Neural progenitor cell (in vitro differentiated cells): ENCODE measurements around the gene MRM3. TPM values are rescaled to one million over a fixed set of nuclear protein-coding genes. Genes with fewer than 3 reads are reported as not detected.

Experiments used
- DNase-seq: peaks from one replicate; pipeline ENCODE4 v3.0.0-alpha.2; 2016; ENCODE audit warnings: low spot score
- H2AFZ ChIP-seq: fragments of 200-600 bp; sonication (generic); replicated peaks from 2 replicates; pipeline ENCODE4 v1.6.1; 2016; ENCODE audit warnings: antibody characterized with exemption
- H3F3A ChIP-seq: fragments of 200-600 bp; sonication (generic); 2 replicates; pipeline ENCODE4 v1.6.1; 2016; ENCODE audit warnings: antibody characterized with exemption, low read depth
- H3K27ac ChIP-seq: fragments of 200-600 bp; sonication (generic); 2 replicates; pipeline ENCODE4 v1.5.1; 2016; ENCODE audit warnings: mild to moderate bottlenecking
- H3K27me3 ChIP-seq: fragments of 200-600 bp; sonication (generic); 2 replicates; pipeline ENCODE4 v1.6.1; 2016; ENCODE audit warnings: mild to moderate bottlenecking, moderate library complexity
- H3K36me3 ChIP-seq: fragments of 200-600 bp; sonication (generic); 2 replicates; pipeline ENCODE4 v1.5.1; 2016
- H3K4me1 ChIP-seq: fragments of 200-600 bp; sonication (generic); 2 replicates; pipeline ENCODE4 v1.6.1; 2016; ENCODE audit warnings: mixed run types
- H3K4me2 ChIP-seq: fragments of 200-600 bp; sonication (generic); 2 replicates; pipeline ENCODE4 v1.6.1; 2016
- H3K4me3 ChIP-seq: fragments of 200-600 bp; sonication (generic); 2 replicates; pipeline ENCODE4 v1.5.1; 2016
- H3K79me2 ChIP-seq: fragments of 200-600 bp; sonication (generic); 2 replicates; pipeline ENCODE4 v1.6.1; 2016; ENCODE audit warnings: low read depth
- H3K9ac ChIP-seq: fragments of 200-600 bp; sonication (generic); 2 replicates; pipeline ENCODE4 v1.6.1; 2016
- H3K9me3 ChIP-seq: fragments of 200-600 bp; sonication (generic); 2 replicates; pipeline ENCODE4 v1.5.1; 2016; ENCODE audit warnings: low read depth
- H4K20me1 ChIP-seq: fragments of 200-600 bp; sonication (generic); 2 replicates; pipeline ENCODE4 v1.6.1; 2016; ENCODE audit warnings: low read depth
- H3K27ac Mint-ChIP-seq: 3 replicates; pipeline ENCODE4 v1.8.0; 2021; ENCODE audit warnings: mixed read lengths
- H3K27me3 Mint-ChIP-seq: 2 replicates; pipeline ENCODE4 v1.8.0; 2022; ENCODE audit warnings: low read depth, mild to moderate bottlenecking, inconsistent platforms, moderate library complexity, mixed read lengths; ENCODE audit not compliant: insufficient read depth
- H3K36me3 Mint-ChIP-seq: 3 replicates; pipeline ENCODE4 v1.8.0; 2021; ENCODE audit warnings: mixed read lengths
- H3K4me1 Mint-ChIP-seq: 3 replicates; pipeline ENCODE4 v1.8.0; 2021; ENCODE audit warnings: mixed read lengths
- H3K4me3 Mint-ChIP-seq: 3 replicates; pipeline ENCODE4 v1.8.0; 2021; ENCODE audit warnings: mild to moderate bottlenecking, moderate library complexity, mixed read lengths
- H3K9me3 Mint-ChIP-seq: 3 replicates; pipeline ENCODE4 v1.8.0; 2020; ENCODE audit warnings: mixed read lengths
- EZH2 ChIP-seq: fragments of 200-600 bp; sonication (generic); IDR thresholded peaks from 2 replicates; pipeline ENCODE4 v1.6.1; 2017; ENCODE audit warnings: antibody characterized with exemption, mild to moderate bottlenecking, moderate library complexity
- EZH2phosphoT487 ChIP-seq: fragments of 200-600 bp; sonication (generic); IDR thresholded peaks from 2 replicates; pipeline ENCODE4 v1.6.1; 2017; ENCODE audit warnings: antibody characterized with exemption
- total RNA-seq: library from RNA; depleted of rRNA; stranded (reverse); fragments of >200 nt; gene quantifications from 2 replicates; pipeline ENCODE4 v1.2.3, GENCODE V29; 2015; ENCODE audit warnings: low replicate concordance
- TF ChIP-seq, protein P1 (sequence below): fragments of 200-600 bp; sonication (generic); IDR thresholded peaks from 2 replicates; pipeline ENCODE4 v1.5.1; 2017; ENCODE audit warnings: antibody characterized with exemption, mild to moderate bottlenecking

The MRM3 gene
- total RNA-seq, 1 donor from 2014 or later = 22.3 TPM

DNA sequence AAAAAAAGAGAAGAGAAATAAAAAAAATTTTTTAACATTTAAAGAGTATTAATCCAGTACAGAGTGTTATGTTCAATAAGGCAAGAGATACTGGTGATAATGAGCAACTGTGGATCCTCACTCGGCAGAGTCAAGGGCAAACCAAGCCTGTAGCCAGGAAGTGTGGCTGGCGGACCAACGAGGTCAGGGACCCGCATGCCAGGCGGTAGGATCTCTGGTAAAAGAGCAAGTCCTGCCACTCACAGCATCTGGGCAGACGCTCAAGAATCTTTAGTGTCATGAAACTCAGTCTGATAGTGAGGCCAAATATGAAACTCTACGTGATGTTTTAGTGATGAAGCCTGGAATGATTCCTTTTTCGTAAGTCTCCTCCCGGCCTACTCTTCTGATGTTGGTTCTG lies 21.8 kb upstream of the MRM3 start:
- Histone ChIP-seq H3K36me3 (peaks cover 9% of the 10 kb centered on the region), H3K4me2 (no peak overlapping the region), H3K27ac (no peak overlapping the region), H3K27me3 (no peaks in the 10 kb centered on the region), H4K20me1 (no peaks in the 10 kb centered on the region), H3K9me3 (no peaks in the 10 kb centered on the region), H3K9ac (no peak overlapping the region), H2AFZ (no peak overlapping the region), H3K4me1 (peaks cover 14% of the 10 kb centered on the region), H3K4me3 (no peak overlapping the region), H3F3A (peaks cover 22% of the 10 kb centered on the region), H3K79me2 (no peaks in the 10 kb centered on the region)
- H3K4me3 Mint-ChIP-seq = no peak overlapping the region
- H3K4me1 Mint-ChIP-seq = peaks cover 9% of the 10 kb centered on the region
- no peak for TF ChIP-seq EZH2phosphoT487
- no peak for TF ChIP-seq EZH2
- TF ChIP-seq, protein P1, sequence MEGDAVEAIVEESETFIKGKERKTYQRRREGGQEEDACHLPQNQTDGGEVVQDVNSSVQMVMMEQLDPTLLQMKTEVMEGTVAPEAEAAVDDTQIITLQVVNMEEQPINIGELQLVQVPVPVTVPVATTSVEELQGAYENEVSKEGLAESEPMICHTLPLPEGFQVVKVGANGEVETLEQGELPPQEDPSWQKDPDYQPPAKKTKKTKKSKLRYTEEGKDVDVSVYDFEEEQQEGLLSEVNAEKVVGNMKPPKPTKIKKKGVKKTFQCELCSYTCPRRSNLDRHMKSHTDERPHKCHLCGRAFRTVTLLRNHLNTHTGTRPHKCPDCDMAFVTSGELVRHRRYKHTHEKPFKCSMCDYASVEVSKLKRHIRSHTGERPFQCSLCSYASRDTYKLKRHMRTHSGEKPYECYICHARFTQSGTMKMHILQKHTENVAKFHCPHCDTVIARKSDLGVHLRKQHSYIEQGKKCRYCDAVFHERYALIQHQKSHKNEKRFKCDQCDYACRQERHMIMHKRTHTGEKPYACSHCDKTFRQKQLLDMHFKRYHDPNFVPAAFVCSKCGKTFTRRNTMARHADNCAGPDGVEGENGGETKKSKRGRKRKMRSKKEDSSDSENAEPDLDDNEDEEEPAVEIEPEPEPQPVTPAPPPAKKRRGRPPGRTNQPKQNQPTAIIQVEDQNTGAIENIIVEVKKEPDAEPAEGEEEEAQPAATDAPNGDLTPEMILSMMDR = no peak
- H3K27ac Mint-ChIP-seq = no peak overlapping the region
- H3K27me3 Mint-ChIP-seq = peaks cover 3% of the 10 kb centered on the region
- H3K36me3 Mint-ChIP-seq = peaks cover 40% of the 10 kb centered on the region
- no peaks in the 10 kb centered on the region for H3K9me3 Mint-ChIP-seq
- DNase-seq = no peak

DNA sequence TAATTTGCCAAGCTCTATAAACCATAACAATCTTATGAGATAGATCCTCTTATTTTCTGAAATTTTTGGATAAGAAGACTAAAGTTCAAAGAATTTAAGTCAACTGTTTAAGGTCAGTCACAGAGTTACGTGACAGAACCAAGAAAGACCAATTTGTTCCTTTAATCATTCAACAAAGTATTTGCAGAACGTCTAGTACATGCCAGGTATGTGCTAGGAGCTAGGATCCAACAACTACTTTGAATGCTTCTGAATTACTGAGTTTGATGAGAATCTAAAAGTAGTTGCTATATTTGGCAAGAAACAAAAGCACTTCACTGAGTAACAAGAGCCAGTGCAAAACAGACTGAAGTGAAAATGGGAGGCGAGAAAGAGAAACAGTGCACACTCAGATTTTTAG lies 15.1 kb upstream of the MRM3 start:
- Histone ChIP-seq H3K27ac (no peak overlapping the region), H4K20me1 (no peaks in the 10 kb centered on the region), H3K4me2 (no peak overlapping the region), H3K4me3 (no peak overlapping the region), H3K27me3 (no peaks in the 10 kb centered on the region), H3K36me3 (peaks cover 28% of the 10 kb centered on the region), H3K9me3 (no peaks in the 10 kb centered on the region), H3F3A (peaks cover under 1% of the 10 kb centered on the region), H3K4me1 (no peaks in the 10 kb centered on the region), H2AFZ (no peak overlapping the region), H3K9ac (no peak overlapping the region), H3K79me2 (peaks cover 2% of the 10 kb centered on the region)
- H3K4me1 Mint-ChIP-seq = peaks cover under 1% of the 10 kb centered on the region
- H3K27me3 Mint-ChIP-seq = no peaks in the 10 kb centered on the region
- H3K4me3 Mint-ChIP-seq = no peak overlapping the region
- no peak overlapping the region for H3K27ac Mint-ChIP-seq
- no peak for DNase-seq
- no peak for TF ChIP-seq EZH2phosphoT487
- no peaks in the 10 kb centered on the region for H3K9me3 Mint-ChIP-seq
- H3K36me3 Mint-ChIP-seq = peaks cover 38% of the 10 kb centered on the region

DNA sequence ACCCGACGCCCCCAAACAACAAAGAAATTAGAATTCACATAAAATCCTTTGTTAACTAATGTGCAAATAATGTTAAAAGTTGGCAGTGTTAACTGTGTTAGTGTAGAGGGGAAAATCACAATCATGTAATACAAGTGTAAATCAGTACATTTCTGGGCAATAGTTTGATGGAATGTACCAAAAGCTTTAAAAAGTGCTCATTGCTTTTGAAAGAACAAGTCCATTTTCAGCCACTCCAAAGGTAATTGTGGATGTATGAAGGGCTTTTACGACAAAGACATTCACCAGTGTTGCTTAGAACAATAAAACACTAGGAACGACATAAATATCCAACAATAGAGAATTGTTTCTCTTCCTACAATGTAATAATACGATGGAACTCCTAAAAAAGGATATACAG lies 9.1 kb upstream of the MRM3 start:
- H3K27me3 ChIP-seq = no peaks in the 10 kb centered on the region
- Mint-ChIP-seq H3K9me3 (no peaks in the 10 kb centered on the region), H3K27me3 (no peaks in the 10 kb centered on the region), H3K4me3 (peak overlapping the region; percentile 39), H3K27ac (peak overlapping the region; percentile 10), H3K4me1 (peaks cover 25% of the 10 kb centered on the region), H3K36me3 (peaks cover 48% of the 10 kb centered on the region)
- peaks cover 28% of the 10 kb centered on the region for H3K36me3 ChIP-seq
- no peak overlapping the region for H3K9ac ChIP-seq
- no peak for TF ChIP-seq EZH2phosphoT487
- TF ChIP-seq EZH2 = no peak
- TF ChIP-seq, protein P1 = no peak
- peaks cover 6% of the 10 kb centered on the region for H4K20me1 ChIP-seq
- no peak overlapping the region for H2AFZ ChIP-seq
- peaks cover 19% of the 10 kb centered on the region for H3K4me1 ChIP-seq
- H3K79me2 ChIP-seq = peaks cover 22% of the 10 kb centered on the region
- no peaks in the 10 kb centered on the region for H3K9me3 ChIP-seq
- H3K27ac ChIP-seq = peak overlapping the region; percentile 92
- no peak for DNase-seq
- peak overlapping the region; percentile 19 for H3K4me3 ChIP-seq
- peaks cover 35% of the 10 kb centered on the region for H3F3A ChIP-seq
- peak overlapping the region; percentile 61 for H3K4me2 ChIP-seq

DNA sequence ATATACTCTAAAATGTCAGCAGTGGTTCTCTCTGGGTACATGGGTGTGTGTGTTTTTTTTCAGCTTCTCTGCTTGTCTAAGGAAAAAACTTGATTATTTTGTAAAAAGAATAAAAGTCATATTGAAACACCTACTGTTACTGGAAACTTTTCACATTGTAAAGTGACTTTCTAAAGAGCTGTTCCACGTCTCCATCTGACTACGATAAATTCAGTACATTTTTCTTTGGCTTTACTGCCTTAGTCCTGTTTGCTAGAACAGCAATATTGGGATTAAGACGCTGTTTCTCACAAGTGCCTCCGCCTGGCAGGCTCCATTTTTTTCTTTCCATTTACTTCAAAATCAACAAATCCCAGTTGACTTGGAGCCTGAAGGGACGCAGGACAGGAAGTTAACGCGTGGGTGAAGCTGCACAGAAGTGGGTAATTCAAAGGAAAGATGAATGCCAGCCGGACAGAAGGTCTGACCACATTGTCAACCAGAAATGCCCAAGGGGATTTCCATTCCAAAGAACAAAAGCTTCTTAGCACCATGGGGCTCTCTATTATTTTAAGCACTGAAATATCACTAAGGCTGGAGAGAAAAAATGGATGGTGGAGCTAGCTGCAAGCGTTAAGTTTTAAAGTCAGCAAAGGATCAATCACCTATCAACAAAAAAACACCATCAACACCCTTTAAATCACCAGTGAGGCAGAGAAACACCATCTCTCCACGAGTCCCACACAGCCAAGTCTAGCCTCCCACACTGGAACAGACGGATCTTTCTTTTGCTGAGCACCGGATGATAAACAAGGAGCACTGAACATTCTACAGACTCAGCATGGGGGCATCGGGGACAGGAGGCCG lies 8.5 kb upstream of the MRM3 start:
- Histone ChIP-seq H3K36me3 (peaks cover 28% of the 10 kb centered on the region), H3K27me3 (no peaks in the 10 kb centered on the region), H3K9me3 (no peaks in the 10 kb centered on the region), H4K20me1 (peaks cover 6% of the 10 kb centered on the region), H3K4me1 (peaks cover 19% of the 10 kb centered on the region), H2AFZ (no peak overlapping the region), H3K79me2 (peaks cover 29% of the 10 kb centered on the region), H3K9ac (no peak overlapping the region), H3K4me3 (peak overlapping the region; percentile 19), H3K27ac (peak overlapping the region; percentile 92), H3K4me2 (peak overlapping the region; percentile 61), H3F3A (peaks cover 35% of the 10 kb centered on the region)
- H3K27me3 Mint-ChIP-seq = no peaks in the 10 kb centered on the region
- TF ChIP-seq EZH2 (no peak), EZH2phosphoT487 (no peak)
- TF ChIP-seq, protein P1 = no peak
- H3K36me3 Mint-ChIP-seq = peaks cover 51% of the 10 kb centered on the region
- peak overlapping the region; percentile 39 for H3K4me3 Mint-ChIP-seq
- H3K9me3 Mint-ChIP-seq = no peaks in the 10 kb centered on the region
- DNase-seq = peak; percentile 76
- peaks cover 25% of the 10 kb centered on the region for H3K4me1 Mint-ChIP-seq
- peak overlapping the region; percentile 94 for H3K27ac Mint-ChIP-seq
